ENCODE measurements around the gene RAB40B. TPM values are rescaled to one million over a fixed set of nuclear protein-coding genes. Genes with fewer than 3 reads are reported as not detected.

RAB40B gene
- total RNA-seq, 1 donor from 2014 or later = 22.4 TPM

GRCh38 chr17:82664276-82664575 is 34.3 kb downstream of the RAB40B start:
- Histone ChIP-seq H3K27ac (replicated peaks) (no peak overlapping the region), H3K9me3 (replicated peaks) (no peaks in the 10 kb centered on the region), H3K27me3 (ENCODE audit: low read depth) (no peaks in the 10 kb centered on the region), H3K4me3 (no peak overlapping the region), H3K4me1 (peaks cover 10% of the 10 kb centered on the region), H3K36me3 (peaks cover 21% of the 10 kb centered on the region)
- TF ChIP-seq CTCF (IDR thresholded peaks at IDR 0.05; ENCODE audit: borderline replicate concordance) = no peak
- DNase-seq = no peak
- intact Hi-C loops (cut with micrococcal nuclease) = no loop called here

- intact Hi-C loops (cut with micrococcal nuclease) = no loop called here
- no peak overlapping the region for H3K27ac ChIP-seq (replicated peaks)
- TF ChIP-seq CTCF (IDR thresholded peaks at IDR 0.05; ENCODE audit: borderline replicate concordance) = no peak
- DNase-seq = no peak
- no peaks in the 10 kb centered on the region for H3K9me3 ChIP-seq (replicated peaks)
- H3K4me3 ChIP-seq = no peak overlapping the region
- peaks cover 27% of the 10 kb centered on the region for H3K36me3 ChIP-seq
- H3K27me3 ChIP-seq (ENCODE audit: low read depth) = no peaks in the 10 kb centered on the region
- peaks cover 4% of the 10 kb centered on the region for H3K4me1 ChIP-seq
These were observed 34.9 kb downstream of the RAB40B start for GRCh38 chr17:82663381-82664275.

- DNase-seq = no peak
- TF ChIP-seq CTCF (IDR thresholded peaks at IDR 0.05; ENCODE audit: borderline replicate concordance) = no peak
- H3K4me1 ChIP-seq = no peaks in the 10 kb centered on the region
- H3K27ac ChIP-seq (replicated peaks) = no peak overlapping the region
- H3K9me3 ChIP-seq (replicated peaks) = no peaks in the 10 kb centered on the region
- intact Hi-C loops (cut with micrococcal nuclease) = no loop called here
- H3K27me3 ChIP-seq (ENCODE audit: low read depth) = no peaks in the 10 kb centered on the region
- H3K36me3 ChIP-seq = peaks cover 35% of the 10 kb centered on the region
- no peak overlapping the region for H3K4me3 ChIP-seq
These were observed 35.7 kb downstream of the RAB40B start for GRCh38 chr17:82662711-82663261.

GRCh38 chr17:82661717-82662683 is 36.5 kb downstream of the RAB40B start:
- H3K27ac ChIP-seq (replicated peaks) = no peak overlapping the region
- DNase-seq = no peak
- no peaks in the 10 kb centered on the region for H3K27me3 ChIP-seq (ENCODE audit: low read depth)
- no peaks in the 10 kb centered on the region for H3K4me1 ChIP-seq
- no peaks in the 10 kb centered on the region for H3K9me3 ChIP-seq (replicated peaks)
- no peak for TF ChIP-seq CTCF (IDR thresholded peaks at IDR 0.05; ENCODE audit: borderline replicate concordance)
- intact Hi-C loops (cut with micrococcal nuclease) = no loop called here
- H3K4me3 ChIP-seq = no peak overlapping the region
- peaks cover 42% of the 10 kb centered on the region for H3K36me3 ChIP-seq

- H3K4me1 ChIP-seq = no peaks in the 10 kb centered on the region
- no peaks in the 10 kb centered on the region for H3K27me3 ChIP-seq (ENCODE audit: low read depth)
- no peak overlapping the region for H3K4me3 ChIP-seq
- no peak for DNase-seq
- intact Hi-C loops (cut with micrococcal nuclease) = no loop called here
- no peaks in the 10 kb centered on the region for H3K9me3 ChIP-seq (replicated peaks)
- H3K36me3 ChIP-seq = peaks cover 47% of the 10 kb centered on the region
- no peak for TF ChIP-seq CTCF (IDR thresholded peaks at IDR 0.05; ENCODE audit: borderline replicate concordance)
- no peak overlapping the region for H3K27ac ChIP-seq (replicated peaks)
These were observed 38.6 kb downstream of the RAB40B start for GRCh38 chr17:82659886-82660285.
